Stimulated activated CD4-positive, alpha-beta T cell treated with anti-CD3 and anti-CD28 coated beads, Interleukin-4, amount 100 ng/mL, for 48 hours (primary cell): ENCODE results near the gene SSTR1.

Experiments
- DNase-seq, 2 donors: peaks; one replicate each; pipeline ENCODE4 v3.0.0-alpha.2; 2020; ENCODE audit warnings: low read depth in 2 of 2

The SSTR1 gene

DNA sequence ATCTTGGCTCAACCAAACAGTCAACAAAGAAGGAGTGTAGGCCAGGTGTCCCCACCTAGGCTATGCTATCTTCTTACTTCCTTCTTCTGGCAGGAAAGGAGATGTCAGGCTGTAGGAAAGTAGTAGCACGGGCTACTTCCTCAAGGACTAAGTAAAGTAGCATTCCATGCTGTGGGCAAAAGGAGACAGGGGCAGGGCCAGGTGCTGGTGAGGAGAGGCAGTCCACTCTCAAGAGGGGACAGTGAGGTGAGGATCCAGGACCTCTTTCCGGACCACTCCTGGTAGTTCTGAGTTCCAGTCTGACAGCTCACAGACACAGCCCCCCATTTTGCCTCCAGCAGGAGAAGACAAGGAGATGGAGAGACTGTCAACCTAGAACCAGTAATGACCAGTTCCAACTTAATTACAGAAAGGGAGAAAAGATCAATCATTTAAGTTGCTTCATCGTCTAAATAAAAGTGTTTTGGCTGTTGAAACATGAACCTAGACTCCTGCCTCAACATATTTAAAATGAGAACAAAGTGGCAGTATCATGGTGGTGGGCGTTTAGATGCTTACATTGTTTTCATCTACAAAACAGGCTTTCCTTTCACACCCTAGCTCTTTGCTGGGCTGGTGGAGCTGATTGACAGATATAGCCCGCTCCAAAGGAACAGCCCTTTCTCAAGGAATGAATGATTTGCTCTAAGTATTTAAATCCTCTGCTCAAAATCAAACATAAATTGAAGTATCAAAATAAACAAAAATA is 5.1 kb upstream of the SSTR1 start:
- DNase-seq, result no peak

DNA sequence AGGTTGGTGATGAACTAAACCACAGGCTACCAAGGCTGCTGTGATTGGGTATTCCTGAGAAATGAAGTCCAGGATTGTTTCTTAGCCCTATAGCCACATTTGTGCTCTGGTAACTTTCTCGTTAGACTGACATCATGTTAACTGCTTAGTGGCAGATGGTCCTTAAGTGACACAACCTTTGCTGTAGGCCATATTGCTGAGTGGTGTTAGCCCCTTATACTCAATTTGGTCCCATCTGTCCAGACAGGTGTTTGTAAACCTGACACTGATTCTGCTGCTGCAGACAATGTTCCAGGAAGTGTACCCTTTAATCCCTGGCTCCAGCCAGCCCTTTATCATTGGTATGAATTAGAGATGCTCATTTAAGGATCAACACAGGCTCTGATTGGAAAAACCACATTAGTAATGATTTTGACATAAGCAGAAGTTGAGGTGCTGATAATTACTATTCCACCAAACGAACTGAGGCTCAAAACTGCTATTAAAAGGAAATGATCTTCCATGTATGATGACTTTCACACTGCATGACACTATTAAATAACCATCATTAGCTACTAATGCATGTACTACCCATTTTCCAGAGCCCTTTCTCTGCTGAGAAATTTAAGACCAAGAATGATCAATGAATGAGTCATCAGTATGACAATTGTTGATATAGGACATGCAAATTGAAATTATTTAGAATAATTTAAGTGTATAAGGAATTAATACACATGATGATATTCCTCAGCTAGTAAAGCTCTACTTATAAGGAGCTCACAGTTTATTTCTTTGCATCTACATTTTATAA is 3.6 kb upstream of the SSTR1 start:
- DNase-seq, result no peak

DNA sequence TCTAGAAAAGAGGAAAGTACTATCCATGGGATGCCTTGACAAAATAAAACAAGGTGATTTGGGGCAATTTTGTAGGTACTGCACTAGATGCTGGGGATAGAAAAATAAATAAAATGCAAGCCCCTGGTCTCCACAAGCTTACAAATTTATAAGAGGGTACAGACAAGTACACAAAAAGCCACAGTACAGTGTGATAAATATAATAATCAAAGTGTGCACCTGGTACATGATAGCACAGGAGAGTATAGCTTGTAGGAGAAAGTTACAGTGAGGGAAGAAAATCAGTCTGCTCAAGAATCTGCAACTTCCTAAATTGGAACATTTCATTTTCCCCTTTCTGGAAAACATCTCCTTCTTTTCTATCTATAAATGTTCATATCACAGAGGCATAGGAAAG is 3.0 kb upstream of the SSTR1 start:
- no peak for DNase-seq

DNA sequence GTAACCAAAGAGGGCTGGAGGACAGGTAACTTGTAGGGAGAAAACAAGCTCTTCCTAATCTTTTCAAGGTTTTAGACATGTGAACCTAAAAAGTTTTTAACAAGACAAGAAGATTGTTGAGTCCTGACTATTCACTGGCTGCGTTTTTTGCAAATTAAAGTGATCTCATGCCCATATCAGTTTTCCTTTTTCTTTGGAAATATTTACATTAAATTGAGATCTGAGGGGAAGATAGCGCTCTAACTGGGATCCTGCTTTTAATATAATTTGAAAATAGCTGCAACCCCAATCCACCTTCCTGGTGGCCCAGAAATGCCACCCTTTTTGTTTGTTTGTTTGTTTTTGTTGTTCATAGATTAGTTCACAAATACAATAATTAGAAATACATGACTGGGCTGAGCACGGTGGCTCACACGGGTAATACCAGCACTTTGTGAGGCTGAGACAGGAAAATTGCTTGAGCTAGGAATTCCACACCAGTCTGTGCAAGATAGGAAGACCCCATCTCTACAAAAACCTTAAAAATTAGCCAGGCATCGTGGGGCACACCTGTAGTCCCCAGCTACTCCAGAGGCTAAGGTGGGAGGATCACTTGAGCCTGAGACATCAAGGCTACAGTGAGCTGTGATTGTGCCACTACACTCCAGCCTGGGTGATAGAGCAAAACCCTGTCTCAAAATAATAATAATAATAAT is 2.4 kb upstream of the SSTR1 start:
- DNase-seq, result no peak

DNA sequence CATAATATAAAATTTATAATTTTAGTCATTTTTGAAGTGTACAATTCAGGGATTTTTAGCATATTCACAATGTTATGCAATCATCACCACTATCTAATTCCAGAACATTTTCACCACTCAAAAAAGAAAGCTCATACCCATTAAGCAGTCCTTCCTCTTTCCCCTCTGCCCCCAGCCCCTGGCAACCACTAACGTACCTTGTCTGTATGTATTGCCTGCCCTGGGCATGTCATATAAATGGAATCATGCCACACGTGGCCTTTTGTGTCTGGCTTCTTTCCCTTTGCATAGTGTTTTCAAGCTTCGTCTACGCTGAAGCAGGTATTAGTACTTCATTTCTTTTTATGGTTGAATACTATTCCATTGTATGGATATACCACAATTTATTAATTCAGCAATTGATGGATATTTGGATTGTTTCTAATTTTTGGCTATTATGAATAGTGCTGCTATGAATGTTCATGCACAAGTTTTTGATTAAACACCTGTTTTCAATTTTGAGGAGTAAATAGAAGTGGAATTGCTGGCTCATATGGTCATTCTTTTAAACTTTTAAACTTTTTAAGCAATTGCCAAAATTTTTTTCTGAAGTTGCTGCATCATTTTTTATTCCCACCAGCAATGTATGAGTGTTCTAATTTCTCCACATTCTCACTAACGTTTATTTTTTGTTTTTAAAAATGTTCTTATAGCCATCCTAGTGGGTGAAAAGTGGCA is 1.6 kb upstream of the SSTR1 start:
- DNase-seq, result no peak

DNA sequence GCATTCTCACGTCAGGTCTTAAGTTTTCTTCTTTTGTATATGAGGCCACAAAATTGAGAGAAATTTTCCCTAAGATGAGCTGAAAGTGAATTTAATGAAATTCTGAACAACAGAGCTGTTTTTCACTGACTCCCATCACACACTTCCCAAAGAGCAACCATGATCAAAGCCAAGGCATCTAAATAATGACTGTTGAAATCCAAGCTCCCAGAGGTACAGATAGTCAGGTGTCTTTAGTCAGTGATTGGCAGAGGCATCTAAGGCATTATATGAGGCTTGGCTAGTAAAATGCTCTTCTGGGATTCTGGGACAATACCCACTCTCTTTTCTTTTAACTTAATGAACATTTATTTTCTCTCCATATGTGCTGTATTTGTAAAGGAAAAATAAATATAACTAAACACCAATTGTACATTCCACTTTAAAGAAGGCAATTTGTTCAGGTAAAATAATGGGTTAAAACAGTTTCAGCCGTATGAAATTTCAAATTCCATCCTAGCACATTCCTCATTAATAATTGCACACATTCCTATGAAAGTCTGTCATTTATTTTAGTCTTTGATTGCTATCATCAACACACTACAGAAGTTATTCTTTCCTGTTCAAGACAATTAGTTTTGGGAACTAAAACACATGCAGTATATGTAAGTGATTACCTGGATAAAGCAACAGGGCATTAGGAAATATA is 871 bp upstream of the SSTR1 start:
- DNase-seq, result no peak

DNA sequence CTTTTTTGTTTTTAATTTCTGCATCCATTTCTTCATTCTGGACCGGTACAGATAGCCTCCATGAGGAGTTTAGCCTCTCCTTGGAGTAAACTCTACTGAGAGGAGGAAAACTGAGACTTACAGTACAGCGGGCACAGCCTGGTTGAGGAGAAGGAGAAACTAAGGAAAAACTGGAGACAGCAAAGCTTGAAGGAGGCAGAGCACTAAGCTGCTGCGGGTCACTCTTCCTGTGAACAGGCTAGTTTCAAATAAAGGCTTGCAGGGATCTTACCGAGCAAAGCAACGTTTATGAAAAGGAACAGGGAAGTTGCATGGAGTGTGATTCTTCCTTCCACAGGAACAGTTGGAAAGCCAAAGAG is 348 bp upstream of the SSTR1 start:
- no peak for DNase-seq

DNA sequence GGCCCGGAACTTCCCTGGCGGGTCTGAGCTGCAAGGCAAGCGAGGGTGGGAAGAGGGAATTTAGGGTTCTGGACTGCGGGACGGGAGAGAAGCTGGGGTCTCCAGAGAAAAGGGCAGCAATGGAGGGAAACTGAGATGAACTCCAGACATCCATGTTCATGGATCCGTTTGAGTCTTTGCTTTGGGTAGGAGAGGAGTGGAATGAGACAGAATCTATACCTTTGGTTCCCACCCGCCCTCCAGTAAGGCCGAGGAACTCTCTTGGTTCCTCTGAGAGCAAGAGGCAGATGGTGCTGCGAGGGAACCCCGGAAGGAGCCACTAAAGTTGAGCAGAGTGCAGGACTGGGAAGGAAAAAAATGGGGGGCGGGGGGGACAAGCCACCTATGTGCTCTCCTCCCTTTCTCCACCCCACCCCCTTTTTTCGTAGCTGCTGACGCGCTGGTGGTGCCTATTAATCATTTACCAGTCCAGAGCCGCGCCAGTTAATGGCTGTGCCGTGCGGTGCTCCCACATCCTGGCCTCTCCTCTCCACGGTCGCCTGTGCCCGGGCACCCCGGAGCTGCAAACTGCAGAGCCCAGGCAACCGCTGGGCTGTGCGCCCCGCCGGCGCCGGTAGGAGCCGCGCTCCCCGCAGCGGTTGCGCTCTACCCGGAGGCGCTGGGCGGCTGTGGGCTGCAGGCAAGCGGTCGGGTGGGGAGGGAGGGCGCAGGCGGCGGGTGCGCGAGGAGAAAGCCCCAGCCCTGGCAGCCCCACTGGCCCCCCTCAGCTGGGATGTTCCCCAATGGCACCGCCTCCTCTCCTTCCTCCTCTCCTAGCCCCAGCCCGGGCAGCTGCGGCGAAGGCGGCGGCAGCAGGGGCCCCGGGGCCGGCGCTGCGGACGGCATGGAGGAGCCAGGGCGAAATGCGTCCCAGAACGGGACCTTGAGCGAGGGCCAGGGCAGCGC is 1.2 kb downstream of the SSTR1 start:
- DNase-seq, result no peak

DNA sequence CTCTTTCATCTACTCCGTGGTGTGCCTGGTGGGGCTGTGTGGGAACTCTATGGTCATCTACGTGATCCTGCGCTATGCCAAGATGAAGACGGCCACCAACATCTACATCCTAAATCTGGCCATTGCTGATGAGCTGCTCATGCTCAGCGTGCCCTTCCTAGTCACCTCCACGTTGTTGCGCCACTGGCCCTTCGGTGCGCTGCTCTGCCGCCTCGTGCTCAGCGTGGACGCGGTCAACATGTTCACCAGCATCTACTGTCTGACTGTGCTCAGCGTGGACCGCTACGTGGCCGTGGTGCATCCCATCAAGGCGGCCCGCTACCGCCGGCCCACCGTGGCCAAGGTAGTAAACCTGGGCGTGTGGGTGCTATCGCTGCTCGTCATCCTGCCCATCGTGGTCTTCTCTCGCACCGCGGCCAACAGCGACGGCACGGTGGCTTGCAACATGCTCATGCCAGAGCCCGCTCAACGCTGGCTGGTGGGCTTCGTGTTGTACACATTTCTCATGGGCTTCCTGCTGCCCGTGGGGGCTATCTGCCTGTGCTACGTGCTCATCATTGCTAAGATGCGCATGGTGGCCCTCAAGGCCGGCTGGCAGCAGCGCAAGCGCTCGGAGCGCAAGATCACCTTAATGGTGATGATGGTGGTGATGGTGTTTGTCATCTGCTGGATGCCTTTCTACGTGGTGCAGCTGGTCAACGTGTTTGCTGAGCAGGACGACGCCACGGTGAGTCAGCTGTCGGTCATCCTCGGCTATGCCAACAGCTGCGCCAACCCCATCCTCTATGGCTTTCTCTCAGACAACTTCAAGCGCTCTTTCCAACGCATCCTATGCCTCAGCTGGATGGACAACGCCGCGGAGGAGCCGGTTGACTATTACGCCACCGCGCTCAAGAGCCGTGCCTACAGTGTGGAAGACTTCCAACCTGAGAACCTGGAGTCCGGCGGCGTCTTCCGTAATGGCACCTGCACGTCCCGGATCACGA is 2.2 kb downstream of the SSTR1 start:
- no peak for DNase-seq

DNA sequence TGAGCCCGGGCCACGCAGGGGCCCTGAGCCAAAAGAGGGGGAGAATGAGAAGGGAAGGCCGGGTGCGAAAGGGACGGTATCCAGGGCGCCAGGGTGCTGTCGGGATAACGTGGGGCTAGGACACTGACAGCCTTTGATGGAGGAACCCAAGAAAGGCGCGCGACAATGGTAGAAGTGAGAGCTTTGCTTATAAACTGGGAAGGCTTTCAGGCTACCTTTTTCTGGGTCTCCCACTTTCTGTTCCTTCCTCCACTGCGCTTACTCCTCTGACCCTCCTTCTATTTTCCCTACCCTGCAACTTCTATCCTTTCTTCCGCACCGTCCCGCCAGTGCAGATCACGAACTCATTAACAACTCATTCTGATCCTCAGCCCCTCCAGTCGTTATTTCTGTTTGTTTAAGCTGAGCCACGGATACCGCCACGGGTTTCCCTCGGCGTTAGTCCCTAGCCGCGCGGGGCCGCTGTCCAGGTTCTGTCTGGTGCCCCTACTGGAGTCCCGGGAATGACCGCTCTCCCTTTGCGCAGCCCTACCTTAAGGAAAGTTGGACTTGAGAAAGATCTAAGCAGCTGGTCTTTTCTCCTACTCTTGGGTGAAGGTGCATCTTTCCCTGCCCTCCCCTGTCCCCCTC is 3.0 kb downstream of the SSTR1 start:
- DNase-seq, result no peak

DNA sequence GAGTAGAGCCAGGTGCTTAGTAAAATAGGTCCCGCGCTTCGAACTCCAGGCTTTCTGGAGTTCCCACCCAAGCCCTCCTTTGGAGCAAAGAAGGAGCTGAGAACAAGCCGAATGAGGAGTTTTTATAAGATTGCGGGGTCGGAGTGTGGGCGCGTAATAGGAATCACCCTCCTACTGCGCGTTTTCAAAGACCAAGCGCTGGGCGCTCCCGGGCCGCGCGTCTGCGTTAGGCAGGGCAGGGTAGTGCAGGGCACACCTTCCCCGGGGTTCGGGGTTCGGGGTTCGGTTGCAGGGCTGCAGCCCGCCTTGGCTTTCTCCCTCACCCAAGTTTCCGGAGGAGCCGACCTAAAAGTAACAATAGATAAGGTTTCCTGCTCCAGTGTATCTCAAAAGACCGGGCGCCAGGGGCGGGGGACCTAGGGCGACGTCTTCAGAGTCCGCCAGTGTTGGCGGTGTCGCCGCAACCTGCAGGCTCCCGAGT is 3.6 kb downstream of the SSTR1 start:
- DNase-seq, result no peak

DNA sequence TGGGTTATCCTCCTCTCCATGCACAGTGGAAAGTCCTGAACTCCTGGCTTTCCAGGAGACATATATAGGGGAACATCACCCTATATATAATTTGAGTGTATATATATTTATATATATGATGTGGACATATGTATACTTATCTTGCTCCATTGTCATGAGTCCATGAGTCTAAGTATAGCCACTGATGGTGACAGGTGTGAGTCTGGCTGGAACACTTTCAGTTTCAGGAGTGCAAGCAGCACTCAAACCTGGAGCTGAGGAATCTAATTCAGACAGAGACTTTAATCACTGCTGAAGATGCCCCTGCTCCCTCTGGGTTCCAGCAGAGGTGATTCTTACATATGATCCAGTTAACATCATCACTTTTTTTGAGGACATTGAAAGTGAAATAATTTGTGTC is 4.4 kb downstream of the SSTR1 start:
- DNase-seq, result no peak

DNA sequence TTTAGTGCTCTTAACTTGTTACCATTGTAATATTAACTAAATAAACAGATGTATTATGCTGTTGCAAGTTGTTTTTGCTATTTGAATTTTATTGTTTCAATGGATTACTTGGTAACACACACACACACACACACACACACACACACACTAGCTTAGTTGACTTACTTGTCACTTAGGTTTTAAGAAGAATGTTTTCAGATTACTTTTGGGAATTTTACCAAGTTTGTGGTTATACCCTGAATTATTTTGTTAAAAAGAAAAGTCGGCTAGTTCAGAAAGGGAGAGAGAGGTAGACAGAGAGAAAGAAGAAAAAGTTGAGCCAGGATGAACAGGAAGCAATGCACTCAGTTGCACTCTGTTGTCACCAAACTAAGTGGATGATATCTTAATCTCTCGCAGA is 5.3 kb downstream of the SSTR1 start:
- DNase-seq, result no peak

DNA sequence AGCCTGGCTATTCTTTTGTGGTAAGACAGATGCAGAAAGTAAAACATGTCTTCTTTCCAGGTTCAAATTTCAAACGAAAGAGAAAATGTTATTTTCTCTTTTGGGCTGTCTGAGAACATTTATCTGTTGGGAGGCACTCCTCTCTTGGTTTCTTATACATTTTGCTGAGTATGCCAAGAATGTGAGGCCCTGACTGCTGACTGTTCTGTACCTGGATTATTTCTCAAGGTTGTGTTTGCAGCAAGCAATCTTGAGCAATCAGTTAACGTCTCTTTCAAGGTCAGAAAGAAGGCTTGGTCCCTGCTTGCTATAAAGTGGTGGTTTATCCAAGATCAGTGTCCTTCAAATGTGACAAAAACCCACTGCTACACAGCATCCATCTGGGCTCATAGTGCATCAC is 9.8 kb downstream of the SSTR1 start:
- DNase-seq, result no peak

DNA sequence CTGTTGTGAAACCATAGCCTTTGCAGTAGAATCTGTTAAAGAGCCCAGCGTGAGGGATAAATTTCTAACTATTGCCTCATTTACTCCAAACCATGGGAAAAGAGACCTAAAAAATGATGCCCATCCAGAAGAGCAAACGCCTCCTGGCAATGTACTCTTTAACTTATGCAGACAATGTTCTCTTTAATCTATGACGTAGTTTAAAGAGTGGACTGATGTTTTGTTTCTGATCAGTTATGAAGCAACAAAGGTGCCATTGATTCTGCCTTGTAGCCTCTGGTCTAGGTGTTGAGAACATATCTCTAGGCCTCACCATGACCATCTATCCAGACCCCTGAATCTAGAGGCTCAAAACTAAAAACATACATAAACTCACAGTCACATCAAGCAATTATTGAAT is 13.4 kb downstream of the SSTR1 start:
- no peak for DNase-seq

DNA sequence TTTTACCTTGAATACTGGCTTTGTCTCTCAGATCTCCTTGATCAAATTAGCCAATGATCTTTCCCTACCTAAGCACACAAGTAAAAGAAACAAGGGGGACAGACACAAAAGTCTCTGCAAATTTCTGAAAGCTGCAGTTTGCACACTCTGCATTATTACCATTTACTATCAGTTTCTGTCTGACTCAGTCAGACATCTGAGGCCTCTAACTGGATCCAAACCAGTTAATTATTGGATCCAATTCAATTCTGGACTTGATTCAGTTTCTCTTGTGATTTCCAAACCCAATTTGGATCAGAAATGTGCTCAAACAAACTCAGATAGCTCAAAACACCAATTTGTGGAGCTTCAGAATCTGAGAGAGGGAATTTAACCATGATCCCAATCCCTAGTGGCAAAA is 16.6 kb downstream of the SSTR1 start:
- DNase-seq, result no peak

DNA sequence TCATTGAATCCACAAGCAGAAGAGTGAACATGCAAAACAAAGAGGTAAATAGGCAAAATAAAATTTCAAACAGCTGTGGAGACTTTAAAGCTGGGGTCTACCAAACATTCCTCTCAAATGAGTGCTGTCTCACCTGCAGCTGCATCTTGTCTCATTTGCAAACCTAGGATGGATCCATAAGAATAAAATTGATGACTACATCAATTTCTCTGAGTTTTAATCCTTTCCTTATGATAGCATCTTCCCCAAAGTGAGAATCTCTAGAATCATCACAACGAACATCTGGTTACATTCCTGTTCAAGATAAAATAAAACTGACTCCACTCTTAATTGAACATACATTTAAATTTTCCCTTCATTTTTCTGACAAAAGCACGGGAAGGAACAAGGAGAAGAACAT is 18.2 kb downstream of the SSTR1 start:
- DNase-seq, result no peak

DNA sequence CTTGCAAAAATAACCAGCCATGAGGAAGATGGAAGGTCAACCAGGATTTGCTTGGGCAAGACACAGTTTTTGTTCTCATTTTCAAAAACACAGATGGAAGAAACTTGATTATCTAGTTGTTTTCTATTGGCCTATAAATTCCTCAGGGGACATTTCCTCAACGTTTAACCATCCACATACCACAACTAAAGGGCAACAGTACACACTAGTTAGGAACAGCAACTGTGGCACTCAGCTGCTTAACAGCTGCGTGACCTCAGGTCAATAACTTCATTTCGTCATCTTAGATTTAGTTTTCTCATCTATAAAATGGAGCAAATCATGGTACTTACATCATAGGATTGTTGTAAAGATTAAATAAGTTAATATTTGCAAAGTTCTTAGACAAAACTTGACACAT is 18.7 kb downstream of the SSTR1 start:
- no peak for DNase-seq

DNA sequence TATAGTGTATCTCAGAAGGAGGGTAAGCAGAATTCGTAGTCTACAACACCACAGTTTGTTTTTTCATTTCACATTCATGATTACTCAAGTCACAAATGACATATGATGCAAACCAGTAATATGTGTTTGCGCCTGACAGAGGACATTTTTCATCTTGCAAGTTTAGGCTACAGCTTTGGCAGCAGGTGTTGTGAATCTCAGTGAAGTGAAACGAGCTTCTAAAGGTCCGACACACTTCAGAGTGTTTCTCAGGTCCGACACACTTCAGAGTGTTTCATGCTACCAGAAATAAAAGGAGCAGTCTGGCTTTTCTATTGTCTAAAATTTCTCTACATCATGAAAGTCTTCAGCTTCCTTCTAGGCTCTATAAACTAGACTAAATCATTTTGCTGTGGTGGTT is 25.5 kb downstream of the SSTR1 start:
- no peak for DNase-seq
